RPMI8226 (cell line): ENCODE measurements around the gene IL27RA.

Source experiments
- DNase-seq: peaks from one replicate; pipeline ENCODE4 v3.0.0-alpha.2; 2015

IL27RA gene

GRCh38 chr19:14061081-14061749, 29.7 kb downstream of the IL27RA start:
- DNase-seq, result no peak

- no peak for DNase-seq
Observed at GRCh38 chr19:14061751-14062557, 30.4 kb downstream of the IL27RA start, which contains the start of gene PALM3. Gene PALM3 (minus strand): TSS chr19:14062076. CDS start chr19:14061980, 96 bp downstream.

- no peak for DNase-seq
Observed at GRCh38 chr19:14062558-14062855, 30.9 kb downstream of the IL27RA start.

- no peak for DNase-seq
Observed at GRCh38 chr19:14063105-14063504, 31.5 kb downstream of the IL27RA start.

- DNase-seq, result no peak
Observed at GRCh38 chr19:14066134-14066533, 34.6 kb downstream of the IL27RA start.

- no peak for DNase-seq
Observed at GRCh38 chr19:14070268-14071050, 38.9 kb downstream of the IL27RA start.

GRCh38 chr19:14072535-14073260, 41.1 kb downstream of the IL27RA start, which contains the start of gene MISP3:
Gene MISP3 (plus strand): TSS chr19:14072786. CDS start chr19:14073310, 524 bp downstream.
- DNase-seq, result peak; percentile 92

GRCh38 chr19:14073261-14073924, 41.8 kb downstream of the IL27RA start:
- DNase-seq, result peak; percentile 88

- peak; percentile 39 for DNase-seq
Observed at GRCh38 chr19:14073925-14074838, 42.6 kb downstream of the IL27RA start.

GRCh38 chr19:14078411-14078810, 46.8 kb downstream of the IL27RA start:
- no peak for DNase-seq

GRCh38 chr19:14080887-14081796, 49.6 kb downstream of the IL27RA start:
- peak; percentile 99 for DNase-seq

GRCh38 chr19:14081797-14082674, 50.5 kb downstream of the IL27RA start:
- DNase-seq, result no peak

- no peak for DNase-seq
Observed at GRCh38 chr19:14082675-14082960, 51.1 kb downstream of the IL27RA start.

GRCh38 chr19:14085309-14085995, 53.9 kb downstream of the IL27RA start, which contains the start of gene C19orf67:
Gene C19orf67 (minus strand): TSS chr19:14085783. CDS start chr19:14085627, 156 bp downstream.
- DNase-seq, result no peak

- peak; percentile 1 for DNase-seq
Observed at GRCh38 chr19:14086098-14086497, 54.5 kb downstream of the IL27RA start.

GRCh38 chr19:14088634-14089411, 57.3 kb downstream of the IL27RA start:
- peak; percentile 2 for DNase-seq

- DNase-seq, result peak; percentile 26
Observed at GRCh38 chr19:14089412-14089661, 57.8 kb downstream of the IL27RA start.
